H9 (cell line): ENCODE results near the gene PAM. TPM values are rescaled to one million over a fixed set of nuclear protein-coding genes. Genes with fewer than 3 reads are reported as not detected.
A peak's percentile ranks its signal among the peaks of the same experiment; 100 is the strongest.

Experiments
- DNase-seq: peaks from one replicate; pipeline ENCODE4 v3.0.0-alpha.2; 2017
- H2AFZ ChIP-seq: one replicate; pipeline ENCODE4 v1.6.1; 2013; ENCODE audit warnings: mild to moderate bottlenecking, low read length, control low read depth, moderate library complexity
- H2AK5ac ChIP-seq: 2 replicates; pipeline ENCODE4 v1.6.1; 2013; ENCODE audit warnings: low read length, control low read depth, mixed read lengths; ENCODE audit not compliant: insufficient read length
- H2BK120ac ChIP-seq: one replicate; pipeline ENCODE4 v1.6.1; 2013; ENCODE audit warnings: low read depth, mild to moderate bottlenecking, low read length, control low read depth, inconsistent platforms; ENCODE audit not compliant: poor library complexity, severe bottlenecking
- H2BK12ac ChIP-seq: 2 replicates; pipeline ENCODE4 v1.6.1; 2013; ENCODE audit warnings: low read length, control low read depth, mixed read lengths, low read depth; ENCODE audit not compliant: insufficient read length
- H2BK15ac ChIP-seq: 2 replicates; pipeline ENCODE4 v1.6.1; 2013; ENCODE audit warnings: low read depth, low read length, control low read depth
- H2BK20ac ChIP-seq: one replicate; pipeline ENCODE4 v1.6.1; 2013; ENCODE audit warnings: low read depth, mild to moderate bottlenecking, low read length, control low read depth, inconsistent platforms; ENCODE audit not compliant: poor library complexity, severe bottlenecking
- H2BK5ac ChIP-seq: 2 replicates; pipeline ENCODE4 v1.6.1; 2013; ENCODE audit warnings: low read length, control low read depth, mixed read lengths; ENCODE audit not compliant: insufficient read length
- H3K14ac ChIP-seq: 2 replicates; pipeline ENCODE4 v1.6.1; 2013; ENCODE audit warnings: low read length, control low read depth; ENCODE audit not compliant: insufficient read depth
- H3K18ac ChIP-seq: 2 replicates; pipeline ENCODE4 v1.6.1; 2013; ENCODE audit warnings: low read depth, mild to moderate bottlenecking, mixed read lengths, low read length, control low read depth; ENCODE audit not compliant: insufficient read length
- H3K23ac ChIP-seq: 2 replicates; pipeline ENCODE4 v1.6.1; 2013; ENCODE audit warnings: low read length, control low read depth, mixed read lengths, low read depth; ENCODE audit not compliant: insufficient read length
- H3K23me2 ChIP-seq: 2 replicates; pipeline ENCODE4 v1.6.1; 2013; ENCODE audit warnings: low read depth, mild to moderate bottlenecking, mixed read lengths, low read length, control low read depth; ENCODE audit not compliant: insufficient read length, poor library complexity, severe bottlenecking
- H3K27ac ChIP-seq: 2 replicates; pipeline ENCODE4 v1.5.1; 2013; ENCODE audit warnings: low read length, control low read depth, mixed read lengths, low read depth; ENCODE audit not compliant: insufficient read length
- H3K27me3 ChIP-seq: 2 replicates; pipeline ENCODE4 v1.6.1; 2013; ENCODE audit warnings: low read length, control low read depth, inconsistent platforms; ENCODE audit not compliant: insufficient read depth
- H3K4ac ChIP-seq: 2 replicates; pipeline ENCODE4 v1.6.1; 2013; ENCODE audit warnings: low read depth, mild to moderate bottlenecking, control low read depth, inconsistent platforms, low read length, moderate library complexity
- H3K4me1 ChIP-seq: 2 replicates; pipeline ENCODE4 v1.6.1; 2013; ENCODE audit warnings: low read length, control low read depth, inconsistent platforms; ENCODE audit not compliant: insufficient read depth
- H3K4me2 ChIP-seq: 2 replicates; pipeline ENCODE4 v1.6.1; 2013; ENCODE audit warnings: low read length, control low read depth, mixed read lengths; ENCODE audit not compliant: insufficient read length, insufficient read depth
- H3K56ac ChIP-seq: 2 replicates; pipeline ENCODE4 v1.6.1; 2013; ENCODE audit warnings: low read depth, mild to moderate bottlenecking, mixed read lengths, low read length, control low read depth; ENCODE audit not compliant: insufficient read length
- H3K79me1 ChIP-seq: 2 replicates; pipeline ENCODE4 v1.6.1; 2013; ENCODE audit warnings: low read depth, mild to moderate bottlenecking, moderate library complexity, low read length, control low read depth, inconsistent platforms; ENCODE audit not compliant: insufficient read depth, poor library complexity, severe bottlenecking
- H3K79me2 ChIP-seq: 2 replicates; pipeline ENCODE4 v1.6.1; 2013; ENCODE audit warnings: low read length, control low read depth, inconsistent platforms; ENCODE audit not compliant: insufficient read depth
- H3K9ac ChIP-seq: 2 replicates; pipeline ENCODE4 v1.6.1; 2013; ENCODE audit warnings: low read length, control low read depth, mixed read lengths; ENCODE audit not compliant: insufficient read length; ENCODE audit errors: extremely low read depth
- H3K9me3 ChIP-seq: one replicate; pipeline ENCODE4 v1.6.1; 2013; ENCODE audit warnings: low read depth, low read length, inconsistent platforms; ENCODE audit not compliant: control insufficient read depth
- H3T11ph ChIP-seq: one replicate; pipeline ENCODE4 v1.6.1; 2013; ENCODE audit warnings: mild to moderate bottlenecking, low read length, control low read depth, inconsistent platforms
- H4K20me1 ChIP-seq: one replicate; pipeline ENCODE4 v1.6.1; 2013; ENCODE audit not compliant: control insufficient read depth, insufficient read length, insufficient read depth
- H4K5ac ChIP-seq: 2 replicates; pipeline ENCODE4 v1.6.1; 2013; ENCODE audit warnings: low read depth, mild to moderate bottlenecking, mixed read lengths, low read length, control low read depth; ENCODE audit not compliant: insufficient read length
- H4K8ac ChIP-seq: replicated peaks from 2 replicates; pipeline ENCODE4 v1.6.1; 2013; ENCODE audit warnings: low read length, control low read depth, mixed read lengths, low read depth; ENCODE audit not compliant: insufficient read length
- H4K91ac ChIP-seq: 2 replicates; pipeline ENCODE4 v1.6.1; 2013; ENCODE audit warnings: low read depth, mild to moderate bottlenecking, moderate library complexity, mixed read lengths, low read length, control low read depth; ENCODE audit not compliant: insufficient read length
- H3K27ac Mint-ChIP-seq, 3 experiments: 2 replicates in 2 of 3; 3 replicates in 1 of 3; pipeline ENCODE4 v1.8.0; 2020 to 2021; ENCODE audit warnings: mixed read lengths in 3 of 3, mild to moderate bottlenecking in 1 of 3, moderate library complexity in 1 of 3
- H3K27me3 Mint-ChIP-seq: 2 replicates; pipeline ENCODE4 v1.8.0; 2021; ENCODE audit warnings: low read depth, mild to moderate bottlenecking, moderate library complexity, mixed read lengths
- H3K36me3 Mint-ChIP-seq, 3 experiments: 2 replicates in 2 of 3; 3 replicates in 1 of 3; pipeline ENCODE4 v1.8.0; 2020 to 2021; ENCODE audit warnings: low read depth in 3 of 3, mixed read lengths in 3 of 3; ENCODE audit not compliant: insufficient read depth in 1 of 3
- H3K4me1 Mint-ChIP-seq, 2 experiments: 2 replicates each; pipeline ENCODE4 v1.8.0; 2020; ENCODE audit warnings: mixed read lengths in 2 of 2
- H3K4me3 Mint-ChIP-seq, 2 experiments: 2 replicates in 1 of 2; 3 replicates in 1 of 2; pipeline ENCODE4 v1.8.0; 2020 to 2021; ENCODE audit warnings: mild to moderate bottlenecking in 2 of 2, mixed read lengths in 2 of 2, moderate library complexity in 1 of 2
- H3K9me3 Mint-ChIP-seq, 2 experiments: 2 replicates in 1 of 2; 3 replicates in 1 of 2; pipeline ENCODE4 v1.8.0; 2020; ENCODE audit warnings: mild to moderate bottlenecking in 2 of 2, mixed read lengths in 2 of 2, moderate library complexity in 1 of 2
- WGBS: extraction: QIAGEN DNeasy Blood & Tissue Kit; methylation state at CpG from one replicate; pipeline ENCODE4 v1.1.7; 2013; ENCODE audit warnings: missing lambda C conversion rate, low lambda C conversion rate, mixed read lengths; ENCODE audit not compliant: insufficient read length; ENCODE audit errors: extremely low coverage; 5-methylcytosine and 5-hydroxymethylcytosine counted together
- total RNA-seq: library from RNA; stranded (reverse); gene quantifications from 2 replicates; pipeline ENCODE4 v1.2.1, GENCODE V29; 2021
- TF ChIP-seq, protein P1 (sequence below): fragments of 200-600 bp; sonication (generic); conservative IDR thresholded peaks from 3 replicates; pipeline ENCODE4 v1.8.0; 2021; ENCODE audit warnings: antibody characterized with exemption, mild to moderate bottlenecking

Gene PAM
- total RNA-seq, 1 experiment from 2014 or later = 31.5 TPM

DNA sequence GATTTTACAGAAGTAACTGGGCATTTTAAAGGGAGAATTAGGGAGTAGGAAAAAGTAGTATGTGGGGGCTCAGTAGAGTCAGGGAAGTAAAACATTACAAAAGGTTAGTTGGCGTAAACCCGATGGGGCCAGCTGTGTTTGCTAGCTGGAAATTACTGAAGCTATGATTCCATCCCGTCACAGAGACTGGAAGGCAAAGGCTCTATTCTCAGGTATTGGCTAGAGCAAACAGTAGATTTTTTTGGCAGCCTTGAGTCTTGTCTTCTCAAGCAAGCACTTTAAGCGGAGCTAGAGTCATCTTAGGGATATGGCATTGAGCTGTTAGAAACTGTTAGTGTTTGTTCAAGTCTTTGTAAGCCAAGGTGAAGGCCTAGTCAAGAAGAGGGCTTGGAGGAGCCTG is 121.5 kb downstream of the PAM start:
- Histone ChIP-seq H4K5ac (no peak overlapping the region), H2BK5ac (no peak overlapping the region), H3K9ac (no peak overlapping the region), H2BK120ac (no peak overlapping the region), H3K4ac (no peak overlapping the region), H2BK12ac (no peak overlapping the region), H3K14ac (no peak overlapping the region), H4K91ac (no peak overlapping the region), H3K18ac (no peak overlapping the region), H3K27me3 (no peaks in the 10 kb centered on the region), H4K8ac (no peak overlapping the region), H3K4me1 (no peaks in the 10 kb centered on the region), H3T11ph (no peak overlapping the region), H3K79me1 (no peaks in the 10 kb centered on the region), H2AFZ (no peak overlapping the region), H3K27ac (no peak overlapping the region), H3K4me2 (no peak overlapping the region), H3K9me3 (no peaks in the 10 kb centered on the region), H3K23ac (no peak overlapping the region), H2BK20ac (no peak overlapping the region), H3K79me2 (no peaks in the 10 kb centered on the region), H2AK5ac (no peak overlapping the region), H4K20me1 (no peaks in the 10 kb centered on the region), H3K56ac (no peak overlapping the region), H3K23me2 (no peaks in the 10 kb centered on the region), H2BK15ac (no peak overlapping the region)
- TF ChIP-seq, protein P1, sequence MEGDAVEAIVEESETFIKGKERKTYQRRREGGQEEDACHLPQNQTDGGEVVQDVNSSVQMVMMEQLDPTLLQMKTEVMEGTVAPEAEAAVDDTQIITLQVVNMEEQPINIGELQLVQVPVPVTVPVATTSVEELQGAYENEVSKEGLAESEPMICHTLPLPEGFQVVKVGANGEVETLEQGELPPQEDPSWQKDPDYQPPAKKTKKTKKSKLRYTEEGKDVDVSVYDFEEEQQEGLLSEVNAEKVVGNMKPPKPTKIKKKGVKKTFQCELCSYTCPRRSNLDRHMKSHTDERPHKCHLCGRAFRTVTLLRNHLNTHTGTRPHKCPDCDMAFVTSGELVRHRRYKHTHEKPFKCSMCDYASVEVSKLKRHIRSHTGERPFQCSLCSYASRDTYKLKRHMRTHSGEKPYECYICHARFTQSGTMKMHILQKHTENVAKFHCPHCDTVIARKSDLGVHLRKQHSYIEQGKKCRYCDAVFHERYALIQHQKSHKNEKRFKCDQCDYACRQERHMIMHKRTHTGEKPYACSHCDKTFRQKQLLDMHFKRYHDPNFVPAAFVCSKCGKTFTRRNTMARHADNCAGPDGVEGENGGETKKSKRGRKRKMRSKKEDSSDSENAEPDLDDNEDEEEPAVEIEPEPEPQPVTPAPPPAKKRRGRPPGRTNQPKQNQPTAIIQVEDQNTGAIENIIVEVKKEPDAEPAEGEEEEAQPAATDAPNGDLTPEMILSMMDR = no peak
- no CpG with 5 or more reads among the region's 4 CpGs for WGBS
- Mint-ChIP-seq H3K4me1 (peaks cover 12 to 21% of the 10 kb centered on the region in 2 experiments), H3K36me3 (peaks cover 0 to 6% (median 5%) of the 10 kb centered on the region in 3 experiments; a peak in 1 of 7 replicates), H3K9me3 (no peaks in the 10 kb centered on the region), H3K27me3 (no peaks in the 10 kb centered on the region), H3K4me3 (no peak overlapping the region), H3K27ac (peak overlapping the region in 2 of 3 experiments; percentile 1 to 64; a peak in 5 of 7 replicates)
- DNase-seq = no peak
